Keratinocyte (primary cell): ENCODE data around the gene NYNRIN. TPM values are rescaled to one million over a fixed set of nuclear protein-coding genes. Genes with fewer than 3 reads are reported as not detected.
"Not testable (repeated sequence)": the region's sequence is repeated elsewhere in the genome, so short reads cannot be mapped to it uniquely, and the experiment has no call there.

Experiments used
- DNase-seq: peaks from one replicate; pipeline ENCODE4 v3.0.0-alpha.2; 2011; ENCODE audit warnings: low read depth, missing footprints, low spot score
- FAIRE-seq: peaks from 2 replicates; lab custom pipeline; 2011; peaks lifted over from hg19 to GRCh38; lab: Jason Lieb, UNC
- H2AFZ ChIP-seq: 2 replicates; pipeline ENCODE4 v1.6.0; 2012; ENCODE audit warnings: low read length, control low read depth, inconsistent platforms; ENCODE audit not compliant: control insufficient read depth
- H3K27ac ChIP-seq: 2 replicates; pipeline ENCODE4 v1.5.1; 2011; ENCODE audit warnings: low read length; ENCODE audit not compliant: control insufficient read depth, insufficient read depth
- H3K27me3 ChIP-seq: 3 replicates; pipeline ENCODE4 v1.6.0; 2011; ENCODE audit warnings: low read length; ENCODE audit not compliant: control insufficient read depth, insufficient read depth; ENCODE audit errors: extremely low read depth
- H3K36me3 ChIP-seq, 2 experiments: 2 replicates in 1 of 2; 3 replicates in 1 of 2; pipeline ENCODE4 v1.5.1; 2011; ENCODE audit warnings: low read length in 2 of 2, mild to moderate bottlenecking in 1 of 2; ENCODE audit not compliant: control insufficient read depth in 2 of 2, insufficient read depth in 2 of 2; ENCODE audit errors: extremely low read depth in 1 of 2
- H3K4me1 ChIP-seq: 3 replicates; pipeline ENCODE4 v1.5.1; 2011; ENCODE audit warnings: low read length; ENCODE audit not compliant: control insufficient read depth, insufficient read depth; ENCODE audit errors: extremely low read depth
- H3K4me2 ChIP-seq: 3 replicates; pipeline ENCODE4 v1.6.0; 2011; ENCODE audit warnings: low read depth, low read length; ENCODE audit not compliant: control insufficient read depth, insufficient read depth; ENCODE audit errors: extremely low read depth
- H3K4me3 ChIP-seq, 3 experiments: fragments of 200-600 bp in 1 of 3; sonication (generic) in 1 of 3; 2 replicates in 2 of 3; 3 replicates in 1 of 3; pipeline ENCODE4 v1.5.1; 2011 to 2016; ENCODE audit warnings: low read length in 3 of 3, mild to moderate bottlenecking in 3 of 3, control low read depth in 2 of 3, inconsistent platforms in 1 of 3, low read depth in 1 of 3, mixed read lengths in 1 of 3, mixed run types in 1 of 3, moderate library complexity in 1 of 3; ENCODE audit not compliant: control insufficient read depth in 2 of 3, insufficient read depth in 2 of 3; ENCODE audit errors: extremely low read depth in 1 of 3
- H3K79me2 ChIP-seq: 2 replicates; pipeline ENCODE4 v1.6.0; 2012; ENCODE audit warnings: low read length; ENCODE audit not compliant: control insufficient read depth, insufficient read depth
- H3K9ac ChIP-seq: 3 replicates; pipeline ENCODE4 v1.6.0; 2011; ENCODE audit warnings: low read length; ENCODE audit not compliant: control insufficient read depth, insufficient read depth; ENCODE audit errors: extremely low read depth
- H3K9me1 ChIP-seq: 3 replicates; pipeline ENCODE4 v1.6.0; 2011; ENCODE audit warnings: low read length; ENCODE audit not compliant: control insufficient read depth, insufficient read depth; ENCODE audit errors: extremely low read depth
- H3K9me3 ChIP-seq: 2 replicates; pipeline ENCODE4 v1.5.1; 2012; ENCODE audit warnings: low read depth, low read length; ENCODE audit not compliant: control insufficient read depth
- H4K20me1 ChIP-seq: 3 replicates; pipeline ENCODE4 v1.6.0; 2011; ENCODE audit warnings: low read length; ENCODE audit not compliant: control insufficient read depth, insufficient read depth; ENCODE audit errors: extremely low read depth
- CTCF ChIP-seq, 3 experiments: IDR thresholded peaks in 1 of 3; conservative IDR thresholded peaks in 1 of 3; optimal IDR thresholded peaks in 1 of 3; 2 replicates in 2 of 3; 3 replicates in 1 of 3; pipeline versions ENCODE3 to v1.5.1; 2011; ENCODE audit warnings: low read length in 3 of 3, mild to moderate bottlenecking in 3 of 3, moderate library complexity in 2 of 3, control low read depth in 1 of 3, inconsistent platforms in 1 of 3; ENCODE audit not compliant: insufficient read depth in 2 of 3; ENCODE audit errors: extremely low read depth in 1 of 3
- EZH2 ChIP-seq: IDR thresholded peaks from one replicate; pipeline ENCODE4 v1.6.1; 2012; ENCODE audit warnings: inconsistent platforms, mild to moderate bottlenecking, low read length, moderate library complexity
- dilution Hi-C: fragments of 300-500 bp; cut with MboI; formaldehyde crosslinking; loops from one replicate; pipeline ENCODE4 v1.7.0; 2020; ENCODE audit warnings: low sequenced_read_pairs; ENCODE audit not compliant: extremely low pct_ligation_motif_present
- polyA plus RNA-seq, 5 experiments: library from polyadenylated mRNA; depleted of rRNA in 3 of 5; stranded (reverse) in 3 of 5; stranded (forward) in 1 of 5; unstranded in 1 of 5; fragments of >200 nt; gene quantifications; 1 replicate in 1 of 5; 2 replicates in 3 of 5; 3 replicates in 1 of 5; pipeline versions ENCODE4 v1.2.1 to v1.2.3, GENCODE V29; 2011 to 2012; ENCODE audit warnings: missing spikeins in 2 of 5, low read depth in 1 of 5, low replicate concordance in 1 of 5

NYNRIN gene
- polyA plus RNA-seq, 1 donor (not counting 4 experiments of a cell fraction or from before 2014, with no cell fraction given): 4.9 TPM

GRCh38 chr14:24351517-24351916 lies 47.3 kb upstream of the NYNRIN start:
- TF ChIP-seq CTCF (optimal IDR thresholded peaks at IDR 0.05 in 1 of 3, IDR thresholded peaks at IDR 0.05 in 1 of 3, conservative IDR thresholded peaks at IDR 0.05 in 1 of 3; ENCODE audit: extremely low read depth in 1 of 3, insufficient read depth in 2 of 3, low read length in 3 of 3): peak in 1 of 3 experiments; percentile 19
- TF ChIP-seq EZH2: no peak
- Histone ChIP-seq H3K9ac (no peak overlapping the region), H3K4me1 (no peaks in the 10 kb centered on the region), H3K4me3 (no peak overlapping the region), H2AFZ (no peak overlapping the region), H3K36me3 (no peaks in the 10 kb centered on the region), H3K79me2 (no peaks in the 10 kb centered on the region), H3K9me3 (no peaks in the 10 kb centered on the region), H3K4me2 (no peak overlapping the region), H3K27me3 (no peaks in the 10 kb centered on the region), H4K20me1 (no peaks in the 10 kb centered on the region), H3K9me1 (no peaks in the 10 kb centered on the region), H3K27ac (no peak overlapping the region)
- DNase-seq (no peak), FAIRE-seq (no peak)
- dilution Hi-C loops: no loop called here

GRCh38 chr14:24353559-24354481 lies 45.0 kb upstream of the NYNRIN start:
- Histone ChIP-seq H3K4me2 (peak overlapping the region; percentile 19), H2AFZ (no peak overlapping the region), H4K20me1 (no peaks in the 10 kb centered on the region), H3K79me2 (no peaks in the 10 kb centered on the region), H3K4me3 (no peak overlapping the region), H3K4me1 (no peaks in the 10 kb centered on the region), H3K9me1 (no peaks in the 10 kb centered on the region), H3K27me3 (no peaks in the 10 kb centered on the region), H3K36me3 (no peaks in the 10 kb centered on the region), H3K9me3 (no peaks in the 10 kb centered on the region), H3K27ac (no peak overlapping the region), H3K9ac (no peak overlapping the region)
- no peak for TF ChIP-seq EZH2
- no peak for TF ChIP-seq CTCF (optimal IDR thresholded peaks at IDR 0.05 in 1 of 3, IDR thresholded peaks at IDR 0.05 in 1 of 3, conservative IDR thresholded peaks at IDR 0.05 in 1 of 3; ENCODE audit: extremely low read depth in 1 of 3, insufficient read depth in 2 of 3, low read length in 3 of 3)
- no peak for DNase-seq
- no peak for FAIRE-seq
- dilution Hi-C loops: no loop called here

- H3K36me3 ChIP-seq, H3K4me1 ChIP-seq, H3K9ac ChIP-seq, H3K27me3 ChIP-seq, H3K79me2 ChIP-seq, DNase-seq, H3K27ac ChIP-seq, H3K9me3 ChIP-seq, H4K20me1 ChIP-seq, H3K9me1 ChIP-seq, H2AFZ ChIP-seq, FAIRE-seq, dilution Hi-C loops, H3K4me3 ChIP-seq: not testable (repeated sequence)
- H3K4me2 ChIP-seq: peak overlapping the region; percentile 19
Observed at GRCh38 chr14:24354482-24354825, 44.3 kb upstream of the NYNRIN start.
